Chondrocyte (in vitro differentiated cells): Measurements from ENCODE around the gene COMMD1. TPM values are rescaled to one million over a fixed set of nuclear protein-coding genes. Genes with fewer than 3 reads are reported as not detected.

Experiments
- DNase-seq: peaks from one replicate; pipeline ENCODE4 v3.0.0; 2021; ENCODE audit warnings: mixed read lengths, low spot score
- H3K27ac Mint-ChIP-seq: one replicate; pipeline ENCODE4 v1.8.0; 2021; ENCODE audit warnings: mild to moderate bottlenecking, moderate library complexity, mixed read lengths; ENCODE audit not compliant: unreplicated experiment
- H3K27me3 Mint-ChIP-seq: 2 replicates; pipeline ENCODE4 v1.8.0; 2021; ENCODE audit warnings: low read depth, mixed read lengths
- H3K36me3 Mint-ChIP-seq: 2 replicates; pipeline ENCODE4 v1.8.0; 2021; ENCODE audit warnings: low read depth, mixed read lengths
- H3K4me1 Mint-ChIP-seq: 2 replicates; pipeline ENCODE4 v1.8.0; 2021; ENCODE audit warnings: low read depth, mild to moderate bottlenecking, mixed read lengths
- H3K4me3 Mint-ChIP-seq: one replicate; pipeline ENCODE4 v1.8.0; 2021; ENCODE audit warnings: mild to moderate bottlenecking, moderate library complexity, mixed read lengths; ENCODE audit not compliant: unreplicated experiment
- H3K9me3 Mint-ChIP-seq: 2 replicates; pipeline ENCODE4 v1.8.0; 2021; ENCODE audit warnings: low read depth, mixed read lengths
- total RNA-seq: library from RNA; stranded (reverse); gene quantifications from 3 replicates; pipeline ENCODE4 v1.2.1, GENCODE V29; 2021
- TF ChIP-seq, protein P1 (sequence below): fragments of 200-600 bp; sonication (generic); IDR thresholded peaks from 2 replicates; pipeline ENCODE4 v1.5.0; 2021; ENCODE audit warnings: antibody characterized with exemption, mild to moderate bottlenecking, moderate library complexity

COMMD1 gene
- total RNA-seq, 1 donor from 2014 or later = 37.0 TPM

DNA sequence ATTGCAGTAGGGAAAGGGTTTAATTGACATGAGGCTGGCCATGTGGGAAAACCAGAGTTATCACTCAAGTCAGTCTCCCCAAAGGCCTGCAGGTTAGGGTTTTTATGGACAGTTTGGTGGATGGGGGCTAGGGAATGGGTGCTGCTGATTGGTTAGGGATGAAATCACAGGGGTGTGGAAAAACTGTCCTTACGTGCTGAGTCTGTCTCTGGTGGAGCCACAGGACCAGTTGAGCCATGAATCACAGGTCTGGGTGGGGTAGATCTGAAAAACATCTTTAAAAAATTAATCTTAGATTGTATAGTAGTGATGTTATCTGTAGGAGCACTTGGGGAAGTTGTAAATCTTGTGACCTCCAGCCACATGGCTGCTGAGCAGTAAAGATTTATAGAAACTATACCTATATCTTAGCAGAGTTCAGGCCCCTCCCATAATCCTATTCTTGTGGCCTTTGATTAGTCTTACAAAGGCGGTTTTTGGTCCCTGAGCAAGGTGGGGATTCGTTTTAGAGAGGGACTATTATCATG lies 139.6 kb downstream of the COMMD1 start:
- TF ChIP-seq, protein P1, sequence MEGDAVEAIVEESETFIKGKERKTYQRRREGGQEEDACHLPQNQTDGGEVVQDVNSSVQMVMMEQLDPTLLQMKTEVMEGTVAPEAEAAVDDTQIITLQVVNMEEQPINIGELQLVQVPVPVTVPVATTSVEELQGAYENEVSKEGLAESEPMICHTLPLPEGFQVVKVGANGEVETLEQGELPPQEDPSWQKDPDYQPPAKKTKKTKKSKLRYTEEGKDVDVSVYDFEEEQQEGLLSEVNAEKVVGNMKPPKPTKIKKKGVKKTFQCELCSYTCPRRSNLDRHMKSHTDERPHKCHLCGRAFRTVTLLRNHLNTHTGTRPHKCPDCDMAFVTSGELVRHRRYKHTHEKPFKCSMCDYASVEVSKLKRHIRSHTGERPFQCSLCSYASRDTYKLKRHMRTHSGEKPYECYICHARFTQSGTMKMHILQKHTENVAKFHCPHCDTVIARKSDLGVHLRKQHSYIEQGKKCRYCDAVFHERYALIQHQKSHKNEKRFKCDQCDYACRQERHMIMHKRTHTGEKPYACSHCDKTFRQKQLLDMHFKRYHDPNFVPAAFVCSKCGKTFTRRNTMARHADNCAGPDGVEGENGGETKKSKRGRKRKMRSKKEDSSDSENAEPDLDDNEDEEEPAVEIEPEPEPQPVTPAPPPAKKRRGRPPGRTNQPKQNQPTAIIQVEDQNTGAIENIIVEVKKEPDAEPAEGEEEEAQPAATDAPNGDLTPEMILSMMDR = no peak
- Mint-ChIP-seq H3K4me1 (peaks cover 7% of the 10 kb centered on the region), H3K36me3 (peaks cover 4% of the 10 kb centered on the region), H3K27me3 (no peaks in the 10 kb centered on the region), H3K4me3 (no peak overlapping the region), H3K9me3 (peaks cover 8% of the 10 kb centered on the region), H3K27ac (no peak overlapping the region)
- no peak for DNase-seq

DNA sequence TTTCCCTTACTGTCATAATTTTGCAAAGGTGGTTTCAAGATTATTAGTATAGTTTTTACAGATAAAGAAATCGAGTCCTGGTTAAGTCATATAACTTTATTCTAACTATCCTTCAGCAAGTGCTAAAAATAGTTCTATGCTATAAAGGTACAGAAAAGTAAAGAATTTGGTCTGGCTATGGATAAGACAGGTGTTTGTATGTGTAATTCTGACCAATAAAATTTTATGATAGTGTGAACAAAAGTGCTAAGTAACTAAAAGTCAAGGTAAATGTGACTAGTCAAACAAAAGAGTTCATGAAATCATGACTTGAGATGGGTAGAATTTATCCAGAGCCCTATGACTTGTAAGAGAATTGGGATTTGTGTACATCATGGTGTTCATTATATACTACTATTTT lies 140.7 kb downstream of the COMMD1 start:
- no peak for DNase-seq
- TF ChIP-seq, protein P1 = no peak
- no peak overlapping the region for H3K4me3 Mint-ChIP-seq

DNA sequence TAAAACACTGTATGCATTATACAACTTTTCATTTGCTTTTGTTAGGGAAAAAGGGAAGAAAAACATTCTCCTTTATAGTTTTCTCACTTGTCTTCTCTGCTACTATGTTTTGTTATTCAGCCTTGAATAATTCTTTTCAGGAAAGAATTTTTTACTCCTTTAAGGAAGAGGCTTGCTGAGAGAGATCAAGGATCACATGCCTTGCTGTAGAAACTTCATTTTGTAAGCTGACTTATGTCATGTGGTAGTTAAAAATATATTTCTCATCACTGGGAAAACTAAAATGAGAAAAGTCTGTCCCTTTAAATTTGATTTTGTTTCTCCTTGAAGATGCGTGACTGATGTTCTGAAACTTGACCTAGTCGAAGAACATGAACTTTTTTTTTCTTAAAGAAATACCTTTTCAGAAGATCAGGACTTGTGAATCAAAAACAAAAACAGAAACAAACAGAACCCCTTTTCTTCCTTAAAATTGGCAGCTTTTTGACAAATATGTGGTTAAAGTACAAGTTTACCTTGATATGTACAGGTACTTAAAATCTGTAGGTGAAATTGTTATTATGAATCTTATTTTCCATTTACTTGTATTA lies 145.1 kb downstream of the COMMD1 start:
- Mint-ChIP-seq H3K36me3 (no peaks in the 10 kb centered on the region), H3K4me1 (peaks cover 11% of the 10 kb centered on the region), H3K27me3 (no peaks in the 10 kb centered on the region), H3K4me3 (peak overlapping the region; percentile 2), H3K9me3 (no peaks in the 10 kb centered on the region), H3K27ac (peak overlapping the region; percentile 78)
- DNase-seq = no peak
- TF ChIP-seq, protein P1 = no peak

More for the DNA sequence above, 140.7 kb downstream of the COMMD1 start:
- Mint-ChIP-seq H3K9me3 (peaks cover 8% of the 10 kb centered on the region), H3K36me3 (peaks cover 4% of the 10 kb centered on the region), H3K4me1 (peaks cover 15% of the 10 kb centered on the region), H3K27me3 (no peaks in the 10 kb centered on the region), H3K27ac (no peak overlapping the region)

DNA sequence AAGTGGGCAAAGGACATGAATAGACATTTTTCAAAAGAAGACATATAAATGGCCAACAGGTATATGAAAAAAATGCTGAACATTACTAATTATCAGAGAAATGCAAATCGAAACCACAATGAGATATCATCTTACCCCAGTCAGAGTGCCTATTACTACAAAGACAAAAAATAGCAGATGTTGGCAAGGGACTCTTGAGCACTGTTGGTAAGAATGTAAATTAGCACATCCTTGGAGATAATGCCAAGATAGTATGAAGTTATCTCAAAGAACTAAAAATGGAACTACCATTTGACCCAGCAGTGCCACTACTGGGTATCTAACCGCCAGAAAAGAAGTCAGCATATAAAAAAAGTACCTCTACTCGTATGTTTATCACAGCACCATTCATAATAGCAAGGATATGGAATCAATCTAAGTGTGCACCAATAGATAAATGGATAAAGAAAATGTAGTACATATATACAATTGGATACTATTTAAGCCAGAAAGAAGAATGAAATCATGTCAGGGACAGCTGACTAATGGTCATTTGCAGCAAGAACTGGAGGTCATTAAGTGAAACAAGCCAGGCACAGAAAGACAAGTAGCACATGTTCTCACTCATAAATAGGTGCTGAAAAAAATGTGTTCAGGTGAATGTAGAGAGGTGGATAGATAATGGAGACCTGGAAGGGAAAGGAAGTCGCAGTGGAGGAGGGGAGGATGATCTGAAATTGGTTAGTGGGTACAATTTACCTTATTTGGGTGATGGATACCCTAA lies 148.7 kb downstream of the COMMD1 start:
- Mint-ChIP-seq H3K4me1 (peaks cover 11% of the 10 kb centered on the region), H3K27ac (no peak overlapping the region), H3K36me3 (no peaks in the 10 kb centered on the region), H3K9me3 (no peaks in the 10 kb centered on the region), H3K27me3 (no peaks in the 10 kb centered on the region), H3K4me3 (no peak overlapping the region)
- DNase-seq = no peak
- TF ChIP-seq, protein P1 = no peak

DNA sequence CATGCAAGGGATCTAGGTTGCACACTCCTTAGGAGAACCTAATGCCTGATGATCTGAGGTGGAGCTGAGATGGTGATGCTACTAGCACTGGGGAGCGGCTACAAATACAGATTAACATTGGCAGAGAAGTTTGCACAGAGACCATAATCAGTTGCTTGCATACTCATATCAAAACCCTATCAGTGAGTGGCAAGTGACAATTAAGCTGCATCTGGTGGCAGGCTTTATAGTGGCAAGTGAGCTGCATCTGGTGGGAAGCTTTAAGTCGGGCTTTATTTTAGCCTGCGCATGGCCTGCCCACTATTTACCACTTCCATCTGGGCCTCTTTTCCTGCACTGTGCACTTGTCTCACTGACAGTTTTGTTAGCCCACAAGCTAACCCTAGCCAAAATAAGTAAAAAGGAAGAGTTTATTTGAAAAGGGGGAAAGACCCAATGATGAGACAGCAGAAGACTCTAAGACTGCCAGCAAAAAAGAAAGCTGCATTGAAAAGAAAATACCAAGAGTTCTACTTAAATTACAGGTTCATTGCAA lies 149.5 kb downstream of the COMMD1 start:
- no peaks in the 10 kb centered on the region for H3K36me3 Mint-ChIP-seq
- TF ChIP-seq, protein P1 = no peak
- no peak overlapping the region for H3K4me3 Mint-ChIP-seq
- H3K9me3 Mint-ChIP-seq = no peaks in the 10 kb centered on the region
- H3K27ac Mint-ChIP-seq = no peak overlapping the region
- H3K4me1 Mint-ChIP-seq = peaks cover 8% of the 10 kb centered on the region
- no peak for DNase-seq
- H3K27me3 Mint-ChIP-seq = no peaks in the 10 kb centered on the region
